ENCODE results near the gene AGXT. TPM values are rescaled to one million over a fixed set of nuclear protein-coding genes. Genes with fewer than 3 reads are reported as not detected.

AGXT gene
- total RNA-seq, 1 donor, result not detected

DNA sequence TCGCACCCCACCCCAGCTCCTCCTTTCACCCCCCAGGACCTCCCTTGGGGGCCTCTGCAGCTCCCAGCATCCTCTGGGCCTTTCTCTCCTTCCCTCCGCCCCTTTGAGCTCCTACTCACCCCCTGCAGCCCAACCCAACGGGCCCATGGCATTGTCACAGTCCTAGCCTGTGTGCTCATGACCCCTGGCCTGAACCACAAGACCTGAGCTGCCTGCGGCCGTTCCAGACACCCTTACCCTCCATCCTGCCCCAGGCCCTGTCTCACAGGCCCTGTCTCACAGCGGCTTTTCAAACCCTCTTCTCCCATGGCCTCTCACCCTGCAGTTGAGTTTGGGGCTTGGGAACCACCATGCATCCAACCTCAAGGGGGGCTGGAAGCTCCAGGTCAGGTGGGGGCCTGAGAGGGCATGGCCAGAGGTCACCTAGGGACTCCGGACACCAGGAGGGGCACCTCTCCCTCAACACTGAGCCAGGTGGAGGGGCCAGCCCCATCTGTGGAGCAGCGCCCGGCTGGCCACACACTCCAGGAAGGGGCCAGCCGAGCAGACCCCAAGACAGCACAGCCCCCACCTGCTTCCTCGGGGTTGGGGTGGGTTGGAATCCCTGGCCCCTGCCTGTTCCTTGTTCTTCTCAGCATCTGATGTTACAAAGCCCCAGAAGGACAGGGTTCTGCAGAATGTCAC, 20.4 kb downstream of the AGXT start:
- Histone ChIP-seq H3K4me3 (ENCODE audit: insufficient read depth, low read length) (no peak overlapping the region), H3K27me3 (ENCODE audit: insufficient read depth, low read length) (no peaks in the 10 kb centered on the region), H3K27ac (ENCODE audit: low read depth, low read length) (no peak overlapping the region), H3K4me1 (ENCODE audit: insufficient read depth, low read length) (no peaks in the 10 kb centered on the region), H3K36me3 (ENCODE audit: insufficient read depth, low read length) (no peaks in the 10 kb centered on the region), H4K20me1 (ENCODE audit: insufficient read depth, low read length) (no peaks in the 10 kb centered on the region), H2AFZ (ENCODE audit: low read length) (no peak overlapping the region), H3K79me2 (ENCODE audit: insufficient read depth, low read length) (no peaks in the 10 kb centered on the region), H3K4me2 (ENCODE audit: insufficient read depth, low read length) (no peak overlapping the region), H3K9me3 (ENCODE audit: low read depth, low read length) (no peaks in the 10 kb centered on the region)
- TF ChIP-seq, protein P1, sequence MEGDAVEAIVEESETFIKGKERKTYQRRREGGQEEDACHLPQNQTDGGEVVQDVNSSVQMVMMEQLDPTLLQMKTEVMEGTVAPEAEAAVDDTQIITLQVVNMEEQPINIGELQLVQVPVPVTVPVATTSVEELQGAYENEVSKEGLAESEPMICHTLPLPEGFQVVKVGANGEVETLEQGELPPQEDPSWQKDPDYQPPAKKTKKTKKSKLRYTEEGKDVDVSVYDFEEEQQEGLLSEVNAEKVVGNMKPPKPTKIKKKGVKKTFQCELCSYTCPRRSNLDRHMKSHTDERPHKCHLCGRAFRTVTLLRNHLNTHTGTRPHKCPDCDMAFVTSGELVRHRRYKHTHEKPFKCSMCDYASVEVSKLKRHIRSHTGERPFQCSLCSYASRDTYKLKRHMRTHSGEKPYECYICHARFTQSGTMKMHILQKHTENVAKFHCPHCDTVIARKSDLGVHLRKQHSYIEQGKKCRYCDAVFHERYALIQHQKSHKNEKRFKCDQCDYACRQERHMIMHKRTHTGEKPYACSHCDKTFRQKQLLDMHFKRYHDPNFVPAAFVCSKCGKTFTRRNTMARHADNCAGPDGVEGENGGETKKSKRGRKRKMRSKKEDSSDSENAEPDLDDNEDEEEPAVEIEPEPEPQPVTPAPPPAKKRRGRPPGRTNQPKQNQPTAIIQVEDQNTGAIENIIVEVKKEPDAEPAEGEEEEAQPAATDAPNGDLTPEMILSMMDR (IDR thresholded peaks at IDR 0.05; ENCODE audit: extremely low read depth, low read depth, low read length), result no peak
- no peak for DNase-seq (ENCODE audit: insufficient read length, low spot score, missing footprints)

DNA sequence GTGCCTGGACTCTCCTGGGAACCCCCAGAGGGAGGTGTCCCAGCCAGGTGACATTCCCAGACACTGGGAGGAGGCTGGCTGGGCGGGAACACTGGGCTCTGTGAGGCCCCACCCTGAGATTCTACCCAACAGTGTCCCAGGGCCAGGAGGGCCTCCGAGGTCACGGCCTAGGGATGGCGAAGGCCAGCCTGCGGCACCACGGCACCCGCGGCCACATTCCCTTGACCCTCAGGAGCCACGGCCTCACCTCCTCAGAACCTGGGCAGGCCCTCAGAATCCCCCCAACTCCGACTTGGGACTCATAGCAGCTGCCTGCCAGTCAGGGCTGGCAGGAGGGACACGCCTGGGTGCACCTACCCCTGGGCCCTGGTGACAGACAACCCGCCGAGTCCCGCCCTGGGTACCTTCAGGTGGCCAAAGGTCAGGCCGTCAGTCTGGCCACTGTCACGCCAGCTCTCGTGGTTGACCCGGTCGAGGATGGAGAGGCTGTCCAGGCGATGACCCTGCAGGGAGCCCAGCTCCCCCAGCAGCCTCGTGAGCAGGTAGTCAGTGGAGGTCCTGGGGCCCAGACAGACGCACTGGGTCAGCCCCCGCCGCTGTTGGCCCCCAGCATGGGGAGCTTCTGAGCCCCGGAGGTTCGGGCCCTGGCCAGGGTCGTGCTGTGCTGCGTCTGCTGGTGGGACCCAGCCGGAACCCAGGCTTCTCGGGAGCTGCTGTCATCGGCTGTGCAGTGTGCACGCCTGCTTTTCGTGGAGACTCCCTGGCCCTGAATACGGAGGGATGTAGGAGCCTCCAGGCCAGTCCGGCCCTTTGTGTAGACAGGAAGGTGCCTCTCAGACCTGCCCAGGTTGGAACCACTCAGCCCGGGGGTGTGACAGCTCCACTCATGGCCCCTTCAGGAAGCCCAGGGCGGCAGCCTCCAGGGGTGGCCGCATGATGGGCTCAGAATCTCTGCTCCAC, 21.3 kb downstream of the AGXT start:
- no peaks in the 10 kb centered on the region for H3K9me3 ChIP-seq (ENCODE audit: low read depth, low read length)
- DNase-seq (ENCODE audit: insufficient read length, low spot score, missing footprints), result no peak
- H3K36me3 ChIP-seq (ENCODE audit: insufficient read depth, low read length), result no peaks in the 10 kb centered on the region
- TF ChIP-seq, protein P1 (IDR thresholded peaks at IDR 0.05; ENCODE audit: extremely low read depth, low read depth, low read length), result no peak
- no peak overlapping the region for H3K27ac ChIP-seq (ENCODE audit: low read depth, low read length)
- no peaks in the 10 kb centered on the region for H3K4me1 ChIP-seq (ENCODE audit: insufficient read depth, low read length)
- H3K79me2 ChIP-seq (ENCODE audit: insufficient read depth, low read length), result no peaks in the 10 kb centered on the region
- H4K20me1 ChIP-seq (ENCODE audit: insufficient read depth, low read length), result no peaks in the 10 kb centered on the region
- no peaks in the 10 kb centered on the region for H3K27me3 ChIP-seq (ENCODE audit: insufficient read depth, low read length)
- no peak overlapping the region for H3K4me2 ChIP-seq (ENCODE audit: insufficient read depth, low read length)
- H3K4me3 ChIP-seq (ENCODE audit: insufficient read depth, low read length), result no peak overlapping the region
- H2AFZ ChIP-seq (ENCODE audit: low read length), result no peak overlapping the region

DNA sequence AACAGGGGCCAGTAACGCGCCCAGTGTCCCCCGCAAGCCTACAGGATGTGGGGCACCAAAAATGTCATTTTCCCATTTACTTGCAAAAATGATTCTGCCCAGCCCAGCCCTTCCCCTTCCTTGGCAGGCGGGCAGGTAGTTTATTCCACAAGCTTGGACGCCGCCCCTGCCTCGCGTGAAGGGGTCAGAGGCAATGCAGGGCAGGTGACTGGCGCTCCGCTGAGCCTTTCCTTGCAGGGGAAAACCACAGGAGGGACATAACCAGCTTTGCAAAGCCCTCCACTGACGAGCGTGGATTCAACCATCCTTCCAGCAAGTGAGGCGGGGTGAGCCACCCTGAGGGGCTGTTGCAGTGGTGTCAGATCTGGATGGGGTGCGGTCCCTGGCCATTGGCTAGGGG, 22.1 kb downstream of the AGXT start:
- Histone ChIP-seq H3K36me3 (ENCODE audit: insufficient read depth, low read length) (no peaks in the 10 kb centered on the region), H3K27ac (ENCODE audit: low read depth, low read length) (no peak overlapping the region), H4K20me1 (ENCODE audit: insufficient read depth, low read length) (no peaks in the 10 kb centered on the region), H3K79me2 (ENCODE audit: insufficient read depth, low read length) (no peaks in the 10 kb centered on the region), H3K27me3 (ENCODE audit: insufficient read depth, low read length) (no peaks in the 10 kb centered on the region), H2AFZ (ENCODE audit: low read length) (no peak overlapping the region), H3K4me1 (ENCODE audit: insufficient read depth, low read length) (no peaks in the 10 kb centered on the region), H3K4me2 (ENCODE audit: insufficient read depth, low read length) (no peak overlapping the region), H3K9me3 (ENCODE audit: low read depth, low read length) (no peaks in the 10 kb centered on the region), H3K4me3 (ENCODE audit: insufficient read depth, low read length) (no peak overlapping the region)
- no peak for DNase-seq (ENCODE audit: insufficient read length, low spot score, missing footprints)
- TF ChIP-seq, protein P1 (IDR thresholded peaks at IDR 0.05; ENCODE audit: extremely low read depth, low read depth, low read length), result no peak

Data from osteoblast (primary cell).